ENCODE data around the gene ASB9. TPM values are rescaled to one million over a fixed set of nuclear protein-coding genes. Genes with fewer than 3 reads are reported as not detected.
A peak's percentile ranks its signal among the peaks of the same experiment; 100 is the strongest.
"Not testable (repeated sequence)": the region's sequence is repeated elsewhere in the genome, so short reads cannot be mapped to it uniquely, and the experiment has no call there.

The ASB9 gene
- polyA plus RNA-seq, 10 donors, result 2.5 to 7.9 (median 4.1) TPM

- peak; percentile 37 to 72 (median 39) for DNase-seq
Measured at GRCh38 chrX:15242899-15243555, 26.9 kb downstream of the ASB9 start.

GRCh38 chrX:15241301-15241700 is 28.6 kb downstream of the ASB9 start:
- no peak for DNase-seq

- no peak for DNase-seq
Measured at GRCh38 chrX:15240414-15240813, 29.5 kb downstream of the ASB9 start.

GRCh38 chrX:15236146-15236545 is 33.7 kb downstream of the ASB9 start:
- DNase-seq, result no peak

- no peak for DNase-seq
Measured at GRCh38 chrX:15235001-15235400, 34.9 kb downstream of the ASB9 start.

GRCh38 chrX:15233416-15234015 is 36.4 kb downstream of the ASB9 start:
- no peak for DNase-seq

GRCh38 chrX:15224747-15225146 is 45.1 kb downstream of the ASB9 start:
- DNase-seq, result no peak

GRCh38 chrX:15221321-15221720 is 48.6 kb downstream of the ASB9 start:
- no peak for DNase-seq

- peak; percentile 37 to 77 (median 51) for DNase-seq
Measured at GRCh38 chrX:15217161-15217560, 52.7 kb downstream of the ASB9 start.

- DNase-seq, result no peak
Measured at GRCh38 chrX:15216280-15216679, 53.6 kb downstream of the ASB9 start.

- no peak for DNase-seq
Measured at GRCh38 chrX:15215366-15215765, 54.5 kb downstream of the ASB9 start.

GRCh38 chrX:15214588-15214987 is 55.3 kb downstream of the ASB9 start:
- no peak for DNase-seq

GRCh38 chrX:15209096-15209495 is 60.8 kb downstream of the ASB9 start:
- DNase-seq, result peak in 1 of 3 donors; percentile 47

- DNase-seq, result no peak
Measured at GRCh38 chrX:15207994-15208393, 61.9 kb downstream of the ASB9 start.

- DNase-seq, result no peak
Measured at GRCh38 chrX:15207384-15207783, 62.5 kb downstream of the ASB9 start.

- DNase-seq, result no peak
Measured at GRCh38 chrX:15206306-15206705, 63.6 kb downstream of the ASB9 start.

GRCh38 chrX:15204130-15204751 is 65.6 kb downstream of the ASB9 start:
- no peak for DNase-seq

- DNase-seq, result no peak
Measured at GRCh38 chrX:15203694-15204093, 66.2 kb downstream of the ASB9 start.

GRCh38 chrX:15202454-15203177 is 67.3 kb downstream of the ASB9 start:
- peak in 2 of 3 donors; percentile 17 to 41 for DNase-seq

GRCh38 chrX:15200871-15201270 is 69.0 kb downstream of the ASB9 start:
- peak in 1 of 3 donors; percentile 61 for DNase-seq

GRCh38 chrX:15198608-15199202 is 71.2 kb downstream of the ASB9 start:
- not testable (repeated sequence) for DNase-seq

GRCh38 chrX:15194146-15194545 is 75.7 kb downstream of the ASB9 start:
- peak; percentile 27 to 63 (median 47) for DNase-seq
